Left renal cortex interstitium (tissue), 4 donors: ENCODE data around the gene ZFAND5. TPM values are rescaled to one million over a fixed set of nuclear protein-coding genes. Genes with fewer than 3 reads are reported as not detected.

Source experiments
- DNase-seq, 4 donors: peaks; one replicate each; pipeline ENCODE4 v3.0.0-alpha.2; 2013; ENCODE audit warnings: low read depth in 4 of 4, low spot score in 2 of 4, missing footprints in 1 of 4
- polyA plus RNA-seq, 4 donors: library from polyadenylated mRNA; unstranded; fragments of 120-200 nt; gene quantifications; one replicate each; pipeline ENCODE4 v1.2.1, GENCODE V29; 2013; ENCODE audit not compliant: insufficient read length in 4 of 4

The ZFAND5 gene, protein sequence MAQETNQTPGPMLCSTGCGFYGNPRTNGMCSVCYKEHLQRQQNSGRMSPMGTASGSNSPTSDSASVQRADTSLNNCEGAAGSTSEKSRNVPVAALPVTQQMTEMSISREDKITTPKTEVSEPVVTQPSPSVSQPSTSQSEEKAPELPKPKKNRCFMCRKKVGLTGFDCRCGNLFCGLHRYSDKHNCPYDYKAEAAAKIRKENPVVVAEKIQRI
- polyA plus RNA-seq = 100 to 1,000 TPM; 179 to 221 (median 193) TPM

- DNase-seq = peak; percentile 82 to 90 (median 88)
These were observed at the start of gene ZFAND5 for GRCh38 chr9:72364679-72365524. TSS of gene ZFAND5 (minus strand) at chr9:72365208. CDS start at chr9:72360778, 4,430 bp downstream.

- no peak for DNase-seq
These were observed 47.6 kb upstream of the ZFAND5 start for GRCh38 chr9:72412483-72413040.

GRCh38 chr9:72410214-72410613 lies 45.2 kb upstream of the ZFAND5 start:
- DNase-seq = no peak

DNA sequence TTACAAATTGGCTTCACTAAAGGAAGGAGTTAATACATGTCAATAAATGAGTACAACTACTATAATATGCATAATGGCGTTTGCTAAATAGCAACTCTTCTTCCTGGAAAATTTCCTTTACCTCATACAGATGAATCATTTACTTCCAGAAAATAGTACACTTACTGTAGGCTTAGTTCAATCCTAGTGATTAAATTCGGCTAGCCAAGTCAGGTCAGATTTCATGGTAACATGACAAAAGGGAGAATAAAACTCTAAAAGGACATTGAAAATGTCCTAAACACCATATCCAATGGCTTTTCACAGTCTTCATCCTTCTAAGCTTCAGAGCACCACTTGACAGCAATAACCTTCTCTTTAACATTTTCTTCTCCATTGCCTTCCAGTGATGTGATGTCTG lies 42.1 kb upstream of the ZFAND5 start:
- DNase-seq = no peak

DNA sequence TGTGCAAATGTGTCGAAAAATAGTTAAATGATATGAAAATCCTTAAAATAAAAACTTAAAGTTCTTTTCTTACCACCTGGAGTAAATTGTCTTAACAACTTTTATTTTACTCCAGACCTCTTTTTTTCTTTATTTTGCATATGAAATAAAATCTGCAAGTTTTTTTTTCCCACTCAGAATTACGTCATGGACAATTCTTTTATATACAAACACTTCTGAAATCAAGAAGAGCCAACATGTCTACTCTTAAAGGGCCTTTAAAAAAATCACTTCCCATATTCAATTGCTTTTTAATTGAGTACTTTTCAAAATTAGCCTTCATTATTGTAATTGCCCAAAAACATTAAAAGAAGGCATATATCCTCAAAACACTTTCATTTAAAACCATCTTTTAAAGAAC lies 37.7 kb upstream of the ZFAND5 start:
- DNase-seq = no peak

GRCh38 chr9:72401396-72401795 lies 36.4 kb upstream of the ZFAND5 start:
- no peak for DNase-seq

GRCh38 chr9:72400866-72401265 lies 35.9 kb upstream of the ZFAND5 start:
- no peak for DNase-seq

DNA sequence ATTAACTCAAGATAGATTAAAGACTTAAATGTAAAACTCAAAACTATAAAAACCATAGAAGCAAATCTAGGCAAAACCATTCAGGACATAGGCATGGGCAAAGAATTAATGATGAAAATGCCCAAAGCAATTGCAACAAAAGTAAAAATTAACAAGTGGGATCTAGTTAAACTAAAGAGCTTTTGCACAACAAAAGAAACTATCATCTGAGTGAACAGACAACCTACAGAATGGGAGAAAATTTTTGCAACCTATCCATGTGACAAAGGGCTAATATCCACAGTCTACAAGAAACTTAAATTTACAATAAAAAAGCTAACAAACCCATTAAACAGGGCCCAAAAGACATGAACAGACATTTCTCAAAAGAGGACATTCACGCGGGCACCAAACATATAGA lies 34.4 kb upstream of the ZFAND5 start:
- no peak for DNase-seq

GRCh38 chr9:72396247-72397091 lies 31.5 kb upstream of the ZFAND5 start:
- no peak for DNase-seq

GRCh38 chr9:72394066-72394465 lies 29.1 kb upstream of the ZFAND5 start:
- no peak for DNase-seq

DNA sequence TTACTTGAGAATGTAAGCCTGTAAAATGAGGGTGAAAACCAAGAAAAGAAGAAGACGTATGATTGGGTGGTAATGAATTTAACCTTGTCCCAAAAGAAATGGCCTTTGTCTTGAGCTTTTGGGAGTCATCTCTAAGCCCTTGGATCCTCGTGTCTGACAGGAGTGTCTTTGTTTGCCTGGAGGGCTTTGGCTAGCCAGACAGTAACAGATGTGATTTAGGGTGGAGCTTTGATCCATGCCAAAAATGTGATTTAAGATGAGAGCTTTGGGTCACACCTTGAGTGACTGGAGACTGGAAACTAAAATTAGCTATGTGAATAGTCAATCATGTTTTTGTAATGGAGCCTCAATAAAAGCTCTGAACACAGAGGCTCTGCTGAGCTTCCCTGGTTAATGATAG lies 25.9 kb upstream of the ZFAND5 start:
- DNase-seq = no peak

GRCh38 chr9:72386186-72386585 lies 21.2 kb upstream of the ZFAND5 start:
- no peak for DNase-seq

DNA sequence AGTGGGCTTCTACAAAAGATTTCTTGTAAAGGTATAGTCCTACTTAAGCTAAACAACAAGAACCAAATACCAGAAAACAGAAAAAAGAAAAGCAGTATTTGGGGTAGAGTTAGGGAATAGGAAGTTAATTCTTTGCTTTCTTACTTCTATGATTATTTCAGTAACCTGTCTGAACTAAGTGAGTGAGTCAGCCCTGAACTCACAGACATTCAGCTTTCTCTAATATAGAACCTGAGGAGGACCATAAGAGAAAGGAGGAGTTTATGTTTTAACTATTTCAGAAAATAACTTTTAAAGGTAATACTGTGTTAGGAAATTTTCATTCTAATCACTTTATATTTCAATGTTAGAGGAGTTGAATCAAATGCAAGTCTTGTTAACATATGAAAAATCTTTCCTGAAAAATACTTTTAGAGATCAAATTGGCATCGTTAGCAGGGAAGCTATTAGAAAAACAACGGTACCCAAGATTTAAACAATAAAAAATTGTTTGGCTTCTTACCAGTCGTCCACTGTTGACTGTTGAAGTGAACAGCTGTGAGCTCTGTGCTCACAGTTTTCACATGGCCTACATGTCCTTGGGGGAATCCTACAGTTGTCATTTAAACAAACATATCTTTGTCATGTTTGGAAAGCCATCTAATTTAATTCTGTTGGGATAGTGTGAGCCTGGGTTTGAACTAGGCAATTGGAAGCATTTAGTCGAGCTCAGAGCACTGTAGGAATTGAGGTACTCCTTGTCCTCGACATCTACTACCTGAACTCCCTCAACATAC lies 19.9 kb upstream of the ZFAND5 start:
- no peak for DNase-seq

DNA sequence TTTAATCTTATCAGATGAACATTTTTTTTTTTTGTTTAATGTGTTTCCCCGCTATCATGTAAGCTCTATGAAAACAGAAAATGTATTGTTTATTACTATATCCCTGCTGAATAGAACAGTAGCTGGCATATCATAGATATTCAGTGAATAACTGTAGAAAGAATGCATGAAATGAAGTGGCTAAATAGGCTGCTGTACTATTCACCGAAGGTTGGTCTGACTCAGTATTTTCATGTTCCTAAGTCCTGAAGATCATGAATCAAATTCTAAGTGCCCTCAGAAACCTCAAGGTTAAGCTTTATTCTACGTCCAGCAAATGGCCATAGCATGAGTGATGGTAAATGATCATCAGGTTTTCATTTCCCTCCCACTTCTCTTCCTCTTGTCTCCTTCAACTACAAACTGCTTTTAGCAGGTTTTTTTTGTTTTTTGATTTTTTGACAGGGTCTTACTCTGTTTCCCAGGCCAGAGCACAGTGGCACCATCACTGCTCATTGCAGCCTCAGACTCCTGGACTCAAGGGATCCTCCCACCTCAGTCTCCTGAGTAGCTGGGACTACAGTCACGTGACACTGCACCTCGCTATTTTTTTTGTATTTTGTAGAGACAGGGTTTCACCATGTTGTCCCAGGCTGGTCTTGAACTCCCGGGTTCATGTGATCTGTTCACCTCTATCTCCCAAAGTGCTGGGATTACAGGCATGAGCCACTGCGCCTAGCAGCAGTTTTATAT lies 19.1 kb upstream of the ZFAND5 start:
- no peak for DNase-seq

DNA sequence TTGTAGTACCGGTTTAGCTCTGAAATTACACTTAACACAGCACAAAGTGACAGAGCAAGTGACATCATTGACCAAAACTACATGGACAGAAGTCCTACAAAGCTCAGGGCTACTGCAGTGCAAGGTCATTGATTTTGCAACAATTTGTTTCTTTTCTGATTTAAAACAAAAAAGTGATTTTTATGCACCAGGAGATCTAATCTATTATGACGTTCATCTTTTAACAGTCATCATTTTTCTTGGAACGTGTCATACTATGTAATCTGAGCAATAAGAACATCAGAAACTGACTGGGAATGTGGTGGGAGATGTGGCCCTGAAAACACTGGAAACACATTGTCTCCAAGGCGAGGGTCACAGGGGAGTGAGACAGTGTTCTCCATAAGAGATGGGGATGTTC lies 17.4 kb upstream of the ZFAND5 start:
- DNase-seq = no peak

- no peak for DNase-seq
These were observed 12.0 kb upstream of the ZFAND5 start for GRCh38 chr9:72377041-72377440.

DNA sequence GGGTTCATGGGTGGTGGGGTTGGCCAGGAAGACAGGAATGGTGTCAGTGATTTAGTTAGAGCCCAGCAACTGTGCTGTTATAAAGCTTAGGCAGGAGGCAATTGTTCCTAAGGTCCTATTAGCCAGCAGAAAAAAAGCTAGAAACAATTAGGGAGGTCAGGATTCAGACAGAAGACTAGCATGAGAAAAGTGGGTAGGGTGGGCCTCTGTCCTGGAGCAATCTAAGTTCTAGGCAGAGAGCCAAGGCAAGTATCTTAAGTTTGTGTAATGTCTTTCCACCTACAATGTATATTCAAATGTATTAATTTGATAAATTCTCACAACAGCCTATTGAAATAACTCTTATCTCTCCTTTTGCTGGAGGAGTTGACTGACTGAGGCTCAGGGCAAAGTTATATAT lies 6.1 kb upstream of the ZFAND5 start:
- no peak for DNase-seq

DNA sequence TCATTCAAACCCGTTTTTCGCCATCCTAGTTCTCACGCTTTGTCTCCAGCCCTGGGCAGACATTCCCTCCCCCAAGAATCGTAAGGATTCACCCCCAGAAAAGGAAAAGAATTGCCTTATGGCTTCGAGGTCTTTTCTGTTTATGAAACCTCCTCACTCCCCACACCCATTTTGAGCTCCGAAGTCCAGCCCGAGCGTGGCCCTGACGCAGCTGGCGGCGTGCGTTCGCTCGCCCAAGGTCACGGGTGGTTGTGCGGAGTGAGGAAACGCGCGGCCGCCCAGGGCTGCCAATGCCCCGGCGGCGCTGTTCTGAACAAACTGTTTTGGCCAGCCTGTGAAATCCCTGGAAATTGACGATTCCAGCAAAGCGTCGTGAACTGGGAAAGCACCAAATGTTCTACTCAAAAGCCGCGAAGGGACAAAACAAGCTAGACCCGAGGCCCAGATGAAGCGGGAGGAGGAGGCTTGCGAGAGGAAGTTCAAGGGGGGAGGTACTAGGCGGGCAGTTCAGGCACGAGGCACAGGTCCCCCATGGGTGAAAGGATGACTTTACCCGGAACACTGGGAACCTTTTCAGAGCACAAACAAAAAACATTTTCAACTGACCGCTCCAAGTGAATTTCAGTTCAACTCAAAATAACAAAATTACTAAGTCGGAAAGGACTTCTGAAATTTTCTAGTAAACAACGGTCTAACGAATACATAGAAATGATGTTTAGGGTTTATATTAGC lies 683 bp upstream of the ZFAND5 start:
- DNase-seq = peak in 2 of 4 donors; percentile 61 to 83
